GM12878 (cell line): Measurements from ENCODE around the gene NHLRC3. TPM values are rescaled to one million over a fixed set of nuclear protein-coding genes. Genes with fewer than 3 reads are reported as not detected.

Source experiments
- ASH2L ChIP-seq: fragments of 300-600, 200-600 bp; sonication (generic); IDR thresholded peaks from 2 replicates; pipeline ENCODE4 v1.6.1; 2017; ENCODE audit warnings: low read depth, mild to moderate bottlenecking, borderline replicate concordance
- ATF2 ChIP-seq: IDR thresholded peaks from 2 replicates; pipeline ENCODE4 v1.6.1; 2012; ENCODE audit warnings: low read length, inconsistent platforms
- BCL3 ChIP-seq: IDR thresholded peaks from 2 replicates; pipeline ENCODE4 v1.6.1; 2011; ENCODE audit warnings: borderline replicate concordance, low read depth, mild to moderate bottlenecking, moderate library complexity, low read length; ENCODE audit not compliant: insufficient read depth, poor library complexity, severe bottlenecking
- BMI1 ChIP-seq: fragments of 450-650 bp; IDR thresholded peaks from 2 replicates; pipeline ENCODE4 v1.6.1; 2016; ENCODE audit warnings: mild to moderate bottlenecking, moderate library complexity, borderline replicate concordance
- CHD2 ChIP-seq: IDR thresholded peaks from 2 replicates; pipeline ENCODE4 v1.6.1; 2011; ENCODE audit warnings: low read depth, low read length, improper control_type of control experiment, borderline replicate concordance
- CREB1 ChIP-seq: IDR thresholded peaks from 2 replicates; pipeline ENCODE4 v1.6.1; 2012; ENCODE audit warnings: low read depth, mild to moderate bottlenecking, inconsistent platforms
- E2F4 ChIP-seq: IDR thresholded peaks from 2 replicates; pipeline ENCODE4 v1.6.1; 2012; ENCODE audit warnings: low read depth, low read length, improper control_type of control experiment
- E4F1 ChIP-seq: fragments of 450-650 bp; IDR thresholded peaks from 2 replicates; pipeline ENCODE4 v1.6.1; 2018; ENCODE audit warnings: borderline replicate concordance, mild to moderate bottlenecking; ENCODE audit not compliant: partially characterized antibody
- FOXK2 ChIP-seq: fragments of 450-650 bp; IDR thresholded peaks from 2 replicates; pipeline ENCODE4 v1.6.1; 2017; ENCODE audit warnings: mild to moderate bottlenecking, moderate library complexity
- HSF1 ChIP-seq: fragments of 150-350 bp; IDR thresholded peaks from 2 replicates; pipeline ENCODE4 v1.6.1; 2014; ENCODE audit warnings: mild to moderate bottlenecking, low read depth, low read length
- KLF5 ChIP-seq: fragments of 450-650 bp; IDR thresholded peaks from 2 replicates; pipeline ENCODE4 v1.6.1; 2014; ENCODE audit warnings: mild to moderate bottlenecking; ENCODE audit not compliant: partially characterized antibody
- MYB ChIP-seq: fragments of 150-350 bp; IDR thresholded peaks from 2 replicates; pipeline ENCODE4 v1.6.1; 2014; ENCODE audit warnings: mild to moderate bottlenecking, low read depth, low read length, borderline replicate concordance
- POLR2A ChIP-seq: IDR thresholded peaks from 2 replicates; pipeline ENCODE4 v1.6.1; 2011; ENCODE audit warnings: low read depth, mild to moderate bottlenecking, low read length
- SKIL ChIP-seq: fragments of 450-650 bp; IDR thresholded peaks from 2 replicates; pipeline ENCODE4 v1.6.1; 2017; ENCODE audit warnings: mild to moderate bottlenecking, low read depth, inconsistent platforms; ENCODE audit not compliant: poor library complexity, severe bottlenecking
- SMAD5 ChIP-seq: IDR thresholded peaks from 2 replicates; pipeline ENCODE4 v1.6.1; 2016; ENCODE audit warnings: antibody characterized with exemption, low read depth
- SRF ChIP-seq, 2 experiments: IDR thresholded peaks; 2 replicates each; pipeline ENCODE4 v1.6.1; 2011; ENCODE audit warnings: low read depth in 2 of 2, low read length in 2 of 2, mild to moderate bottlenecking in 1 of 2, moderate library complexity in 1 of 2
- TCF3 ChIP-seq: IDR thresholded peaks from 2 replicates; pipeline ENCODE4 v1.6.1; 2012; ENCODE audit warnings: low read depth, mild to moderate bottlenecking, low read length, borderline replicate concordance; ENCODE audit not compliant: insufficient read depth
- YY1 ChIP-seq: IDR thresholded peaks from 2 replicates; pipeline ENCODE4 v1.6.1; 2011; ENCODE audit warnings: low read depth, mild to moderate bottlenecking, low read length
- polyA plus RNA-seq, 11 experiments: library from polyadenylated mRNA; depleted of rRNA in 4 of 11; unstranded in 6 of 11; stranded (reverse) in 5 of 11; fragments of >200 nt; fragmentation: Nextera tagmentation in 4 of 11; fragmentation: Illumina TruSeq in 1 of 11; extraction: Ambion mirVana in 4 of 11; extraction: Trizol in 1 of 11; gene quantifications; 1 replicate in 1 of 11; 2 replicates in 10 of 11; pipeline versions ENCODE4 v1.2.1 to v1.2.3, GENCODE V29; 2011 to 2016; ENCODE audit warnings: inconsistent platforms in 2 of 11, missing spikeins in 2 of 11, low read depth in 1 of 11
- total RNA-seq, 4 experiments: library from RNA; depleted of rRNA in 3 of 4; stranded (reverse); fragments of >200 nt in 3 of 4; fragmentation: Illumina TruSeq in 1 of 4; extraction: Trizol in 1 of 4; gene quantifications; 2 replicates each; pipeline versions ENCODE4 v1.2.1 to v1.2.3, GENCODE V29; 2013 to 2021

Gene NHLRC3
- total and polyA plus RNA-seq, 10 of the 15 experiments (the other 5 are each of a cell fraction or from before 2014, with no cell fraction given), result 8.3 to 38.0 (median 18.9) TPM

- TF ChIP-seq SKIL (peak; percentile 78), CHD2 (peak; percentile 39; the same call in 1 of the 2 replicates), HSF1 (peak; percentile 62; the same call in 1 of the 2 replicates), E4F1 (peak; percentile 66), CREB1 (peak; percentile 97), MYB (peak; percentile 98), BMI1 (no peak), ATF2 (peak; percentile 9; the same call in 1 of the 2 replicates), TCF3 (peak; percentile 66; the same call in 1 of the 2 replicates), YY1 (peak; percentile 78), POLR2A (peak; percentile 81), ASH2L (no peak), SRF (IDR thresholded peaks at IDR 0.05; ENCODE audit: low read depth in 2 of 2, low read length in 2 of 2) (peak in 1 of 2 experiments; percentile 83; a peak in 2 of 4 replicates), KLF5 (peak; percentile 74), FOXK2 (no peak), BCL3 (peak; percentile 3), E2F4 (peak; percentile 85), SMAD5 (no peak)
Measured at GRCh38 chr13:39037880-39038568, at the start of gene NHLRC3, which contains the start of gene PROSER1 (continued).
